Measurements from ENCODE around the gene ZDHHC1.
A peak's percentile ranks its signal among the peaks of the same experiment; 100 is the strongest.
"Not testable (repeated sequence)": the region's sequence is repeated elsewhere in the genome, so short reads cannot be mapped to it uniquely, and the experiment has no call there.

ZDHHC1 gene

DNA sequence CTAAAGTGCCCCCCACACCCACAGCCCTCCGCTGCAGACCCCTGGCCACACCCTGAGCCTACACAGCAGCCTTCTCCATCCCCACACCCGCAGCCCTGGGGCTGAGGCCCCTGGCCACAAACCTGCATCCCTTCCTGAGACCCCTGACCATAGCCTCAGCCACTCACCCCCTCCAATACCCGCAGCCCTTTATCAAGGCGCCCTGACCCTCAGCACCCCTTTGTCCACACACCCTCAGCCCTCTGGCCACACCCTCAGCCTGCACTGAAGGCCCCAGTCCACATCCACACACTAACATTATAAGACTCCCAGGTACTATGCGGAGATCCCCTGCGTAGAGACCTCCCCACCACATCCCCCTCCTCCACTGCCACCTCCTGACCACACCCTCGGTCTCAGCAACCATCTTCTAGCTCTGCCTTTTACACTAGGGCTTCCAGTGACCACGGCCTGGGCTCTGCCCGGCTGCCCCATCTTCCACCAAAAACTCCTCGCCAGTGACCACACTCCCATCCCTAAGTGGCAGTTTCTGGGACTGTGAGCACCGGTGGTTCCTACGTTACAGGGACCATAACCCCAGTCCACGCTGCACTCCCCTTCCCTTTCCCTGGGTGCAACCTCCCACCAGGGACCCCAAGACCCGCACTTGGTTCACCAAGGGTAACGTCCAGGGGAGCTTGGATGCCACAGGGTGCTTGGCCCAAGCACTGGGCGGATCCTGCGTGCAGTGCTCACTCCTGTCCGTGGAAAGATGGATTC lies 23.8 kb downstream of the ZDHHC1 start:
- no peak for DNase-seq

DNA sequence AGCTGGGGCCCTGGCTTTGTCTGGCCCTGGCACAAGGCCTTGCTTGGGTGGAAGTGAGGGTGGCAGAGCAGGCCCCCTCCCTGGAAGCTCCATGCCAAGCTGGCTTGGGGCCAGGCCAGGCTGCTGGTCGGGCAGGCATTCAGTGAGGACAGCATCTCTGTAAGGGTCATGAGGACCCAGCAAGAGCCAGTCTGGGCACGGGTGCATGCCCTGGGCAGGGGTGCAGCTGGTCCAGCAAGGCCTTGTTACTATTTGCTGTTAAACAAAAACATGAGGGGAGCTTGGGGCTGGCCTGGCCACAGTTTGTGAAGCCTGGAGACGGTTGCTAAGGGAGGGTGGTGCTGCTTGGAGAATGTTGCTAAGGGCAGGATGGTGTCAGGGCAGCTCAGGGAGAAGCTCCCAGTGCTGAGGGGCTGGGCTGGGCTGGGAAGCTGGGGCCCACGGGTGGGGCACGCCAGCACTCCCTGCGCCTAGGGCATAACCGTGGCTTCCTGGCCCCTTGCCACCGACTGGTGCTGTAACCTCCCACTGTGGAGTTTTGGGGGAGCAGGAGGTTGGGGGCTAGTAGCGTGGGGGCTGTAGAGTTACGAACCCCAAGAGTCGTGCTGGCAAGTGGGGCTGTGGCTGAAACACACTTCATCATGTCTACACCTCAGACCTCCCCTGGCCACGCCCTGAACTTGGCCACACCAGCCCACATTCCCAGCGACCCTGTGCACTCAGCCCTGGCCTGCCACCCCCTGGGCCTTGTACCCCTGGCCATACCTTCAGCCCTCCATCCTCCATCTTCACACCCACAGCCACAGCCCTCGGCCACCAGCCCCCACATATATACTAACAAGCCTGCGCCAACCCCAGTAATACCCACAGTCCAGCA lies 24.6 kb downstream of the ZDHHC1 start:
- DNase-seq = peak; percentile 96

DNA sequence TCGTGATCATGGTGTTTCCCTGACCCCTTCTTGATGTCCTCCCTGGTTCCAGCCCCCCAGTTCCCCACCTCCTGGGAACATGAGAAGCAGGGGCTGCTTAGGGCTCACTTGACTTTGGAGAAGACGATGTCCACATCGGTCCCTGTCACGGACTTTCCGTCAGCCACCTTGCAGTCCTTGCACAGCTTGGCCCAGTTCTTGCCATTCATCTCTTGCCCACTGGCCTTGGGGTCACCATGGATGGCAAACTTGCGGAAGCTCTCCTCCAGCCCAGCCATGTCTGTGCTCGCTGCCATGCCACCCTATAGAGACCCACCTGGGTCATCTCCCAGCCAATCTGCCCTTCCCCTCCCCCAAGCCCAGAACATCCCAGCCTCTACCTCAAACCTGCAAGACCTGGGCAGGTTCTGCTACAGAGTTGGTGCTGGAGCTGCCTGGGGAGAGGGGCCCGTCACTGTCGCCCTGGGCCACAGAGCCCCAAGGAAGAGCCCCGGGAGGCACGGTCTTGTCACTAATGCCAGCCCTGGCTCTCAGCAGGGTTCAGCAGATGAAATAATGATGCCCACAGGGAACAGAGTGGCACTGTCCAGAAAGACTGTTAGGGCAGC lies 25.4 kb downstream of the ZDHHC1 start:
- DNase-seq = peak; percentile 62

DNA sequence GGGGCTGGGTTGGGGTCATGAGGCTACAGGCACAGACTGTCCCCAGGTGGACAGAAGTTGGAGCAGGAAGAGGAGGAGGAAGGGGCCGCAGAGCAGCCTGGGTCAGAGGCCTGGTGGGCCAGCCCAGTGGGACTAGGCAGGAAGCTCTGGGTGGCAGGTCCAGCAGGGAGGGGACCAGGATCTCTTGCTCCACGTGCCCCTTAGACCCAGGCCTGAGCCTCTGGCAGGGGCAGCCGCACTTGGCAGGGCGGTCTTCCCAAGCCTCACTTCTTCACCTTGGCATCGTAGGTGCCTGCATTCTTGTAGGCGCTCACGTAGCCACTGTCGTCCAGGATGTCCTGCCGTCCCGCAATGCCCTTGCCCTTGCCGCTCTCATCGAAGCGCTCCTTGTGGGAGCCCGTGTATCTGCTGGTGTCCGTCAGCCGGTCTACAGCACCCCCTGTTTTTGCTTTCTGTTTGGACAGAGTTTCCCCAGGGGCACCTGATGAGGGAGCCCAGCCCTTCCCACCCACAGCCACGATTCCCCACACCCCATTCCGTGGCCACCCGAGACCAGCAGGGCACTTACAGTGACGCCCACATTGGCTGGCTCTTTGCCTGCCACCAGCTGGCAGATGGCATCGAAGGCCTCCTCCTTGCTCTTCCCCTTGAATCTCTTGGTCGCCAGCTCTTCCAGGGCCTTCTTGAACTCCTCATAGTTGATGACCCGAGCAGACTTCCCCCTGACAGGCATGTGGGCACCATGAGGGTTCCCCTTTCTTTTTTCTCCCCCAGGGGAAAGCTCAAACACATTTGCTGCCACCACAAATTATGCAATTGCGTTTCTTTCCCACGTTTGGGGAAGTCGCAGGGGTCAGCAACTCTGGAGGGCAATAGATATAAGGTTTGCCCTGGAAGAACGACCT lies 26.1 kb downstream of the ZDHHC1 start:
- DNase-seq = peak; percentile 54

DNA sequence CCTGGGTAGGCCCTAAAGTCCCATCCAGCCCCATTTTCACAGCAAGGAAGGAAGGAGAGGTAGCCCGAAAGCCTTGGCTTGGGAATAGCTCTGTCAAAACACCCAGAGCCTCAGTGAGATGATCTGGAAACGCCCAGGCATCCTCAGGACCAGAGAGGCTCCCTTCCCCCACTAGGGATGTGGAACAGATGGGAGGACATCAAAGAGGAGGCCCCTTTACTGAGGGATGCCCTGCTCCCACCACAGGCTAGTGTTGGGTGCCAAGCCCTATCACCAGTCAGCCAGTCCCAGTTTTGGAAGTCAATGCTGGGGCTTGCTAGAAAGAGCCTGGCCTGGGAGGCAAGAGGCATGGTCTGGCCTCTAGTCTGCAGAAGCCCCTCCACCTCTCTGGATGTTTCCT lies 27.7 kb downstream of the ZDHHC1 start:
- DNase-seq = no peak

DNA sequence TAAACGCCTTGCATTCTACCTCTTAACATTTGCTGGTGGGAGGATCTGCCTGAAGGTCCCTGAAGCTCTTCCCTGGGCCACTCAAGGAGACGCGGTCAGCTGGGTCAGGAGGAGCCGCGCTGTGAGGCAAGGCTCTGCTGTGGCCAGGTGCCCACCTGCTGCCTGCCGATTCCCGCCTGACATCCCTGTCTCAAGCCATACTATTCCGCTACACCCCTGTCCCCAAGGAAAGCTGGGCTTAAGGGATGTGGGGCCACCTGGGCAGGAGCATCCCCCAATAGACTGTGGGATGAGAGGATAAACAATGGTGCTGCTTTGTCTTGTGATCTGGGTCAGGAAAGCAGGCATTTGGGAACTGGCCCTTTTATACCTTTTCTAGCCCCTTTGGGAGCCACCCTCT lies 28.1 kb downstream of the ZDHHC1 start:
- no peak for DNase-seq

DNA sequence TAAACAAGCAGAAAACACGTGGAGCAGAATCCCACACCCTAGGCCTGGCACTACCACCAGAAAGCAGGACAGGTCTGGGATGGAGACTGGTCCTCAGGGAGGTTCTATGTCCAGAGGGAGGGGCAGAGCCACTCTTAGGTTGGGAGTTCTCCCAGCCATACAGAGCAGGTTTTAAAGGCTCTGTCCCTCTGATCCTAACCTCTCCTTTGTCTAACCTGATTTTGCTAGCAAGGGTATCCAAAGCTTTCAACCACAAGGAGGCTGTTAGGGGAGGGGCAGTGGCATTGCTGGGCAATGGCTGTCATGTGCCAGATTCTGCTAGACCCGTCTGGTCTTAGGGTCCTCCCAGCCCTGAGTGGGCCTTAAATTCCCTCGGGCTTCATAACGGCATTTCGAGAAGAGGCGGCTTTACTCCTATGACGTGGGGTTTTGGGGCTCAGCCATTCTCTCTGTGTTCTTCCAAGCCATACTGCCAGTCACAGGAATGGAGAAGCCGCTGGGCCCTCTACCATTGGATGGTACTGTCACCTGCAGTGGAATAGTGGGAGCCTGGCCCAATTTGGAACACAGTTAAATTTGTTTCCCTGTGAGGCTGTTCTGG lies 28.7 kb downstream of the ZDHHC1 start:
- no peak for DNase-seq

DNA sequence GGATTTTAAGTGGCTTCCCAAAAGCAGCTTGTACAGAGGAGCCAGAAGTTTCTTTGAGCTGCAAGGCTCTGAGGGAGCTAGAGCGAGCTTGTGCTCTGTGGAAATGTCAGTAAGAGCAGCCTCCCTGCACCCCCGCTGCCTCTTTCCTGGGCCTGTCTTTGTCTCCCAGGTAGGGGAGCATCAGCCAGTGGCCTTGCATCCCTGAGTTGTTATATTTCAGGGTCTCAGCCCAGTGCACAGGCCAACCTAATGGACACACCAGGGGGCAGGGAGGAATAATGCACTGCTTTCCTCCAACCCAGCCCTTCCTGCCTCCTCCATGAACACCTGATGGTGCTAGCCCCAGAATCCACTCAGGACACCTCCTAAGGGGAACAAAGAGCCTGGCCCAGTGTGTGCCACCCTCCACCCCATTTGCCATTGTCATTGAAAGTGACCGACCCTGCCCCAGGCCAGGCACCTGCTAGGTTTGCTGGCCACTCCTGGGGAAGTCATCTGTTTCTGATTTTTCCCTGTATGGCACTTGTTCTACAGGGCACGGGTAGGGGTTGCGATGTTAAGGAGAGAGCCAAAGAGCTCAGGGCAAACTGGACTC lies 29.3 kb downstream of the ZDHHC1 start:
- no peak for DNase-seq

DNA sequence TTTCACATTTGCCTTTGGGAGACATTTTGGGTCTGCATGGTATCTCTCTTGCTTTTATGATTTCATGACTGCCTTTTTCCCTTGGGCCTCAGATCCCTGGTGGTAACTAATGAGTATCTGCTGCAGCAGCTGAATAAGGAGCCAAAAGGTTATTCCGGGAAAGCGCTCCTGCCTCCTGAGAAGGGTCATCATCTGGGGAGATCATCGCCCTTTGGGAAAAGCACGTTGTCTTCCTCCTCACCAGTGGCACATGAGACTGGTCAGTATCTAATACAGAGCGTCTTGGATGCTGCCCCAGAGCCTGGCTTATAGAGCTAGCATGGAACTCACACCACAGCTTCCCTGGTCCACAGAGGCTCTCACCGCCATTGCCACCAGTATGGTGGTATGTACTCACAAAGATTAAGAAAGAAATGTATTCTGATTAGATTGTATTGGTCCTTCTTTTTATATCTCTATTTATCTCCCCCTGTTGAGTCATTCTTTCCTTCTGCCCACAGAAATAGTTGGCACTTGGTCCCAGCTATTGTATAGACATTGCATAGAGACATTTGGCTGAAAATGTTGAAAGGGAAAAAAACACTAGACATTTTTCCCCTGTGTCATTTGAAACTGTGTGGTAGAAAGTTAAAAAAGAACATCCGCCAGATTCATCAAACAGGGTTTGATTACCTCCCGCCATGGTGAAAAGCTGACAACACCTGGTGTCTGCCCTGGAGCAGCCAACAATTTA lies 31.3 kb downstream of the ZDHHC1 start:
- no peak for DNase-seq

DNA sequence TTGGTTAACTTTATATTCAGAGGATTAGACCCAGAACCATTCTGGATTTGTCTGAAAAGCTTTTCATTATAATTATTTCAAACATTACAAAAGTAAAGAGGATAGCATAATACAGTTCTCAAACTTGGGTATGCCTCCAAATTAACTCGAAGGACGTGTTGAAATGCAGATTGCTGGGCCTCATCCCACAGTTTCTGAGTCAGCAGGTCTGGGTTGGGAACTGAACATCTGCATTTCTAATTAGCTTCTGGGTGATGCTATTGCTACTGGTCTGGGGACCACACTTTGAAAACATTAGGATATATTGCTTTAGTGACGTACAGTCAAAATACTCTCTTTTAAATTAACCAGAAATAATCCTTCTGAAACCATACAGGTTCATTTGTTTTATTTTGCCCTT lies 33.0 kb downstream of the ZDHHC1 start:
- DNase-seq = no peak

DNA sequence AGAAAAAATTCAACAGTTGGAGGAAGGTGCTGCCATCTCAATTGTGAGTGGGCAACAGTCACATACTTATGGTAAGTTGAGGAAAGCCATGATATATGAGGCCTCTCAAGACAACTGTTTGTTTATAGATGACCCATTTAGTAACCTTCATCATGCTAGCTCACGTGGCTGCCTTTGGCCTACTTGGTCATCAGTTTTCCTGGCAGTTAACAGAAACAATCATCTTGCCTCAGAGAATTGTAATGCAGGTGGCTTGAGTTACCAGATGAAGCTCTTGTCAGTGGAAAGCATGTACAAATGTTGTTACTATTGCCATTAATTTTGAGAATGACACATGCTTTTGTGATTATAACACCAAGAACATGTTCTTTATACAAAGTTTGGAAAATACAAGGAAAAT lies 37.6 kb downstream of the ZDHHC1 start:
- no peak for DNase-seq

DNA sequence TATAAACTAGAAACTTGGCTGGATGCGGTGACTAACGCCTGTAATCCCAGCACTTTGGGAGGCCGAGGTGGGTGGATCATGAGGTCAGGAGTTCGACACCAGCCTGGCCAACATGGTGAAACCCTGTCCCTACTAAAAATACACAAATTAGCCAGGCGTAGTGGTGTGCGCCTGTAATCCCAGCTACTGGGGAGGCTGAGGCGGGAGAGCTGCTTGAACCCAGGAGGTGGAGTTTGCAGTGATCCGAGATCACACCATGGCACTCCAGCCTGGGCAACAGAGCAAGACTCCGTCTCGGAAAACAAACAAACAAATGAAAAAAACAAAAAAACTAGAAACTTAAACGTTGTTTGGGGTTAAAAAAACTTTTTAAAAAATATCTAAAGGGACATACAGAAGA lies 40.3 kb downstream of the ZDHHC1 start:
- DNase-seq = not testable (repeated sequence)

DNA sequence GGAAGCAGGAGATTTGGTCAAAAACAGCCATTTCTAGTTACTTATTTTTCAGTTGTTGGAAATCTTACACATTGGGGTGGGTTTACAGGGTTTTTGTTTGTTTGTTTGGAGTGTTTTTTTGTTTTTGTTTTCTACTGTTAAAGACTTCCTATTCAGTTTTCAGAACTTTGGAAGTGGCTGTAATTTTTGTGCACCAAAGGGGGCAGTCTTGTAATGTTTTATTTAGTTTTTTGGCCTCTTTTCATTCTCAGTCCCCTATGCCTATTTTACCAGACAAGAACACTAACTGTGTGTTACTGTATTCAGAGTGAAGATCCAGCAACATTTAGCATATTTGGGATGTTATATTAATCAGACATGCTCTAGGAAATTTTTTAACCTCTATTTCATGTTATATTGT lies 43.6 kb downstream of the ZDHHC1 start:
- DNase-seq = peak; percentile 68

DNA sequence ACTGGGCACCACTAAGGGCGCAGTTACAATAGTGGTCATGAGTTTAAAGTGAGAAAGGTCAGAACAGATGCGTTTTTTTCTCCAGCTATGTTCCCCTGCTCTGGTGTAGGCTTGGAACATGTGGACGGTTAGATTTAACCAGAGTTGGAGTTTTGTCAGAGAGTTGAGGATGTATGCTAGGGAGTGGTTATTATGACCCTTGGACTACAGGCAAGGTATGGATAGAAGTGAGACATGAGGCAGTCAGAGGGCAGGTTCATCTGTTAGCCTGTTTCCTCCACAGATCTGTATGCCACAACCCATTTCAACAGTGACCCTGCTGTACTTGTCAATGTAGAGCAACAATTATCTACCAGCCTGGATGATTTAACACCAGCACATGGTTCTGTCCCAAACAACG lies 45.6 kb downstream of the ZDHHC1 start:
- DNase-seq = no peak

DNA sequence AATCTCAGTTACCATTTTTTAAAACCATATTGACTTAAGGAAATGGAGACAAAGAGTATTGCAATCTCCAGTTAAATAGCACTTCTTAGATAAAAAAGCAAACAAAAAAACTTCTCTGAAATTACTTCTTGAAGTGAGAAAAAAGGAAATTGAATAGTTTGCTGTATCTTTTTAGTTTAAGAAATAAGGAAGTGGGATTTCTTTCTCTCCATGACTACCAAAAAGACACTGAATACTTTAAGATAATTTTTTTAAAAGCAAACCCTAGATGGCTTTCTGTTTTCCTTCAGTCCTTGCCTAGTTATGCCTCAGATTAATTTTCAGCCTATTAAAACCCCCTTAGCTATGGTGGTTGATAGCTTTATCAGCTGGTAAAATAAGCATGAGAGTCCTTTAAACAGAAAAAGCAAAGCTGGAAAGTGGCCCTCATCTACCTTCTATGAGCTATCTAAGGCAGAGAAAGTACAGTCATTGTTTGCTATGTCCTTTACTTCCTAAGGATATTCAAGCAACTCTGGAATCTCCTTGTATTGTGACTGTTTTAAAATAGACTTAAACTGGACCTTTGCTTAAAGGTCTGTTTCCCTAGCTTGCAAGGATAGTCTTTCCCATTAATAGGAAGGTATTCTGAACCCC lies 51.6 kb downstream of the ZDHHC1 start:
- DNase-seq = no peak

DNA sequence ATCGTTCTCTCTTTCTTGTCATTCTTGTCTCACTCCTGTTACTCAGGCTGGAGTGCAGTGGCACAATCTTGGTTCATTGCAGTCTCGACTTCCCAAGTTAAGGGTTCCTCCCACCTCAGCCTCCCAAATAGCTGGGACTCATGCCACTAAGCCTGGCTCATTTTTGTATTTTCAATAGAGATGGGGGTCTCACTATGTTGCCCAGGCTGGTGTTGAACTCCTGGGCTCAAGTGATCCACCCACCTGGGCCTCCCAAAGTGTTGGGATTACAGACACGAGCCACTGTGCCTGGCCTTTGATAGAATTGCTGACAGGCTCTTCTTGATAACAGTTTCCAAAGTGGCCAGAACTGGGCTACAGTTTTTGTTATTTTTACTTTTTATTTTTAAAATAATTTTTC lies 55.2 kb downstream of the ZDHHC1 start:
- no peak for DNase-seq

DNA sequence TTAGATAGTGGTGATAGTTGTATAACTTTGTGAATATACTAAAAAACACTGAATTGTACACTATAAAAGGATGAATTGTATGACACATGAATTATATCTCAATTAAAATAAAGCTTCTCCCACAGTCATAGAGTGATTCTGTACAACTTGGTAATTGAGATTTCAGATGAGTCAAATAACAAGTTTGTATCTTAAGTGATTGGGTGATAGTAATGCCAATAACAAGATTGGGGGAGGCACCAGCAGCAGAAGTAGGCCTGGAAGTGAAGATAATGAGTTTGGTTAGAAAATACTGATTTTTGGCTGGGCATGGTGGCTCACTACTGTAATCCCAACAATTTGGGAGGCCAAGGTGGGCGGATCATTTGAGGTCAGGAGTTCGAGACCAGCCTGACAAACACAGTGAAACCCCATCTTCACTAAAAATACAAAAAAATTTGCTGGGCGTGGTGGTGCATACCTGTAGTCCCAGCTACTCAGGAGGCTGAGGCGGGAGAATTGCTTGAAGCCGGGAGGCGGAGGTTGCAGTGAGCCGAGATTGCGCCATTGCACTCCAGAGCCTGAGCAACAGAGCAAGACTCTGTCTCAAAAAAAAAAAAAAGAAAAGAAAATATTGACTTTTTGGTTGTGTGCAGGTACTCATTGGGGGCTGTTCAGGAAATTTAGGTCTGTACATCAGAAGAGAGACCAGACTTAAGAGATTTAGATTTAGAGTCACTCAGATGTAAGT lies 56.6 kb downstream of the ZDHHC1 start:
- not testable (repeated sequence) for DNase-seq

DNA sequence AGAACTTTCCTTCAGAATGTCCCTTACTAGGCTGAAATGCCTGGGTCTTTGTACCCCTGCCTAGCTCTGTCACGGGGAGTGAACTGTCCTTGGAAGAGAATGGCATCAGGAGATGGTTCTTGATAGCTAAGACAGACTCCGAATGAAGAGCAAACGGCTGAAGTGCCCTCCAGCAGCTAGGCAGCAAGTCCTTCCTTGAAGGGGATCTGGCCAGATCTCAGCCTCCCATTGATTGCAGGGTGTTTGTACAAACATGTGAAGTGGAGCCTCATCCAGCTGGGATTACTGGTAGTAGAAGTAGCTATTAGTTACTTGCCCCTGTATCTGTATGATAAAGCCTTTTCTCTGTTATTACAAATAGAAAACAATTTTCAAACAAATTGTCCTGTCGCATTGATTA lies 58.7 kb downstream of the ZDHHC1 start:
- no peak for DNase-seq

DNA sequence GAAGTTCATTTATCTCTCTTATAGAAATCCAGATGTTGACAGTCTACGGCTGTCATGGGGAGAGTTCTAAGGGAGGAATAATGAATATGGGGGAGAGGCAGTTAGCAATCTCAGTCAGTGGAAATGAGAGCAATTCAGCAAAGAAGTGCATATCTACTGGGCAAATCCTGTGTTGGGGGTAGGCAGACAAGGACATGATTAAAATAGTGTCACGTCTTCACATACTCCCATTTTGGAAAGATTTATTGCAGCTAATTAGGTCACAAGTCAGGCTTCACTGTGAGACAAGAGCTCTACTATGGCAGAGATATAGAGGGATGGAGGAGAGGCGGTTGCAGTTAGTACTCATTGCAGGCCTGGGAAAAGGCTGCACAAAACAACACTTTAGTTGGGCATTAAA lies 59.9 kb downstream of the ZDHHC1 start:
- no peak for DNase-seq

DNA sequence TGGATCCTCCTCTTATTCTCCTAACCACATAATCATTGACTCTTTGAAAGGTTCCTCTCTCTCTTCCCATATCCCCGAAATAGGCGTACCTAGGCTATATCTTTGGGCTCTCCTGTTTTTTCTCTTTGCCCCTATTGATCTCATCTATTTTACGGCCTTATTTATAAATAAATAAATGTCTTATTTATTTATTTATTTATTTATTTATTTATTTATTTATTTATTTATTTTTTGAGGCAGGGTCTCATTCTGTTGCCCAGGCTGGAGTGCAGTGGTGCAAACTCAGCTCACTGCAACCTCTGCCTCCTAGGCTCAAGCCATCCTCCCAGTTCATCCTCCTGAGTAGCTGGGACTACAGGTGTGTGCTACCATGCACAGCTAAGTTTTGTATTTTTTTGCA lies 63.8 kb downstream of the ZDHHC1 start:
- not testable (repeated sequence) for DNase-seq
